Measurements from ENCODE around the gene MANF.
"Not testable (repeated sequence)": the region's sequence is repeated elsewhere in the genome, so short reads cannot be mapped to it uniquely, and the experiment has no call there.

The MANF gene

GRCh38 chr3:51358981-51359380, 26.1 kb upstream of the MANF start:
- no peak for ATAC-seq
- DNase-seq (ENCODE audit: low spot score in 2 of 2): no peak
- H3K9me3 Mint-ChIP-seq: no peaks in the 10 kb centered on the region
- H3K27ac Mint-ChIP-seq: no peak overlapping the region
- no peaks in the 10 kb centered on the region for H3K4me1 Mint-ChIP-seq
- no peak overlapping the region for H3K4me3 Mint-ChIP-seq
- no peaks in the 10 kb centered on the region for H3K36me3 Mint-ChIP-seq

GRCh38 chr3:51360806-51361205, 24.3 kb upstream of the MANF start:
- no peak for DNase-seq (ENCODE audit: low spot score in 2 of 2)
- no peaks in the 10 kb centered on the region for H3K36me3 Mint-ChIP-seq
- no peak overlapping the region for H3K27ac Mint-ChIP-seq
- no peak for ATAC-seq
- no peak overlapping the region for H3K4me3 Mint-ChIP-seq
- H3K4me1 Mint-ChIP-seq: no peaks in the 10 kb centered on the region
- no peaks in the 10 kb centered on the region for H3K9me3 Mint-ChIP-seq

- Mint-ChIP-seq H3K27ac (no peak overlapping the region), H3K36me3 (no peaks in the 10 kb centered on the region), H3K4me3 (no peak overlapping the region), H3K4me1 (no peaks in the 10 kb centered on the region), H3K9me3 (no peaks in the 10 kb centered on the region)
- DNase-seq (ENCODE audit: low spot score in 2 of 2): no peak
- no peak for ATAC-seq
Observed at GRCh38 chr3:51361746-51362145, 23.3 kb upstream of the MANF start.

DNA sequence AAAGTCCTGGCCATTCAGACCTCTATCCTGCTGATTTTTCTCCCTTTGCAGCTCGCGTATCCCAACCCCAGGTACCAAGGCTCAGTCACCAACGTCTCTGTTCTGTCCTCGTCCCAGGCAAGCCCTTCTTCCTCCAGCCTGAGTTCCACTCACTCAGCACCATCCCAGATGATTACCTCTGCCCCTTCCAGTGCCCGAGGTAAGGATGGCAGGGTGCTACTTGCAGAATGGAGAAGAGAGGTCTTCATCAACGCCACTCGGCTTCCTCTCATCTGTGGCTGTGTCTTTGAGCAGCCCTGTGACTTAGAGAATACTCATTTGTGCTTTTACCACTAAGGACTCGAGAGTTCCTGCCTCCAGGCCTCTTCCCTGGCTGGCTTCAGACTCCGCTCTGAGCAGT, 22.6 kb upstream of the MANF start:
- H3K27ac Mint-ChIP-seq: no peak overlapping the region
- ATAC-seq: no peak
- H3K4me1 Mint-ChIP-seq: no peaks in the 10 kb centered on the region
- no peak for DNase-seq (ENCODE audit: low spot score in 2 of 2)
- no peaks in the 10 kb centered on the region for H3K36me3 Mint-ChIP-seq
- H3K4me3 Mint-ChIP-seq: no peak overlapping the region
- H3K9me3 Mint-ChIP-seq: no peaks in the 10 kb centered on the region

DNA sequence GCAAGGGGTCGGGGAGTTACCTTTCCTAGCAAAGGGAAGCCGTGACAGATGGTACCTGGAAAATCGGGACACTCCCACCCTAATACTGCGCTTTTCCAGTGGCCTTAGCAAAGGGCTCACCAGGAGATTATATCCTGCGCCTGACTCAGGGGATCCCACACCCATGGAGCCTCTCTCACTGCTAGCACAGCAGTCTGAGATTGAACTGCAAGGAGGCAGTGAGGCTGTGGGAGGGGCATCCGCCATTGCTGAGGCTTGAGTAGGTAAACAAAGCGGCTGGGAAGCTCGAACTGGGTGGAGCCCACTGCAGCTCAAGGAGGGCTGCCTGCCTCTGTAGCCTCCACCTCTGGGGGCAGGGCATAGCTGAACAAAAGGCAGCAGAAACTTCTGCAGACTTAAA, 16.8 kb upstream of the MANF start:
- H3K27ac Mint-ChIP-seq; ATAC-seq; H3K4me3 Mint-ChIP-seq; H3K4me1 Mint-ChIP-seq; H3K9me3 Mint-ChIP-seq; H3K36me3 Mint-ChIP-seq; DNase-seq (ENCODE audit: low spot score in 2 of 2): not testable (repeated sequence)

DNA sequence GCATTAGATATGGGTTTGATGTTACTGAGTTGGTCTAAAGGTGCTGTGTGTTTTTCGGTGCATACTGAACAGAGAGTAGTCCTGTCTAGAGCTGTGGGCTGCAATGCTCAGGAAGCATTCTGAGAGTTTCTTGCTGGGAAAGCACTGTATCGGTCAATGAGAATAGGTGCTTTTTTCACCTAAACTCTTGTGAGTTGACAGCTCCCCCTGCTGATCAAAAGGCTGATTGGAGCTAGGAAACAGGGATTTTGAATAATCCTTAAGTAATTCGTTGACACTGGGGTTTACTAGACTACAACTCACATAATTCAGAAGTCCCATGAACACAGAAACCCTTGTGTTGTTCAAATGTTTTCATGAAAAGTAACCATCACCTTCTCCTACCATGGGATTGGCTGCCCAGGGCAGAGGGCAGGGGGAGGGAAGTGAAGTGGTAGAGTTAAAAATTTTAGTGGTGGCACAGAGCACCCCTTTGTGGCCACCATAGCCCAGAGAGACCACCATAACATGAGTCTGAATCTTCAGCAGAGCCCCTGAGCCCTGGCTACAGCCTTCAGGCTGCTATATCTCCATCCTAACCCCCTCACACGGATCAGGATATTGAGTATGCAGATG, 13.0 kb upstream of the MANF start:
- no peaks in the 10 kb centered on the region for H3K36me3 Mint-ChIP-seq
- H3K4me3 Mint-ChIP-seq: no peak overlapping the region
- DNase-seq (ENCODE audit: low spot score in 2 of 2) (peak in 1 of 2 donors; percentile 72), ATAC-seq (peak; percentile 53)
- no peak overlapping the region for H3K27ac Mint-ChIP-seq
- no peaks in the 10 kb centered on the region for H3K4me1 Mint-ChIP-seq
- no peaks in the 10 kb centered on the region for H3K9me3 Mint-ChIP-seq

DNA sequence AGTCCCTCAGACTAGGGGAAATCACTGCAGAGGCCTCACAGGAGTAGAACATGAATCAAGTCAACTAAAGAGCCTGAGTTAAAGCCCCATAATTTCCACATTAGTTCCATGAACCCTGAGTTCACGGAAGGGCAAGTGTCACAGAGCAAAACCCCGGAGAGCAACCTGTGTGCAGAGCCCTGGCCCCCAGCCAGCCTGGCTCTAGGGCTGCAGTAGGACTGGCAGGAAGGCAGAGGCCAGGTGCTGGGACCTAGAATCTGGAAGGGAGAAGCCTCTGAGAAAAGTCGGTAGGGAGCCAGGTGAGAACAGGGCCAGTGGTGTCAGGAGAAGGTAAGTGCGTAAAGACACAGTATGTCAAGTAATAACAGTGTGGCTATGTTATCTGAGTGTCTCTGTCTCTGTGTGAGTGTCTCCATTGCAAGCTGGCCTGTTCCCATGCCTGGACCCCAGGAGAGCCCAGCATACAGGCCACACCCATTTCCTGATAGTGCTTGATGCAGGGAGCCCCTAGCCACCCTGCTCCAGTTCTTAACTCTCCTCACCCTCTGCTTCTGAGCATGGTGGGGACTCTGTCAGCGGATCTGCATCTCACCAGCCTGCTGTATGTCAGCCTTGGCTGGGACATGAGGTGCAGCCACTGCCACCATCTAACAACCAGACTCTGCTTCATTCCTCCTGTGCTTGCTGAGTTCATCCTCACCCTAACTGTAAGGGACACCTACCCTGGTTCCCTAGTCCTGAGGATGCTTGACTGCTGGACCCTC, 11.3 kb upstream of the MANF start:
- ATAC-seq (no peak), DNase-seq (ENCODE audit: low spot score in 2 of 2) (no peak)
- Mint-ChIP-seq H3K27ac (no peak overlapping the region), H3K9me3 (no peaks in the 10 kb centered on the region), H3K4me1 (no peaks in the 10 kb centered on the region), H3K4me3 (no peak overlapping the region), H3K36me3 (no peaks in the 10 kb centered on the region)

- H3K27ac Mint-ChIP-seq: no peak overlapping the region
- no peaks in the 10 kb centered on the region for H3K4me1 Mint-ChIP-seq
- no peaks in the 10 kb centered on the region for H3K36me3 Mint-ChIP-seq
- H3K4me3 Mint-ChIP-seq: no peak overlapping the region
- DNase-seq (ENCODE audit: low spot score in 2 of 2) (no peak), ATAC-seq (no peak)
- H3K9me3 Mint-ChIP-seq: no peaks in the 10 kb centered on the region
Observed at GRCh38 chr3:51374456-51374855, 10.6 kb upstream of the MANF start.

- no peaks in the 10 kb centered on the region for H3K9me3 Mint-ChIP-seq
- H3K36me3 Mint-ChIP-seq: no peaks in the 10 kb centered on the region
- no peak overlapping the region for H3K27ac Mint-ChIP-seq
- DNase-seq (ENCODE audit: low spot score in 2 of 2) (no peak), ATAC-seq (no peak)
- no peak overlapping the region for H3K4me3 Mint-ChIP-seq
- no peaks in the 10 kb centered on the region for H3K4me1 Mint-ChIP-seq
Observed at GRCh38 chr3:51375136-51375535, 10.0 kb upstream of the MANF start.

DNA sequence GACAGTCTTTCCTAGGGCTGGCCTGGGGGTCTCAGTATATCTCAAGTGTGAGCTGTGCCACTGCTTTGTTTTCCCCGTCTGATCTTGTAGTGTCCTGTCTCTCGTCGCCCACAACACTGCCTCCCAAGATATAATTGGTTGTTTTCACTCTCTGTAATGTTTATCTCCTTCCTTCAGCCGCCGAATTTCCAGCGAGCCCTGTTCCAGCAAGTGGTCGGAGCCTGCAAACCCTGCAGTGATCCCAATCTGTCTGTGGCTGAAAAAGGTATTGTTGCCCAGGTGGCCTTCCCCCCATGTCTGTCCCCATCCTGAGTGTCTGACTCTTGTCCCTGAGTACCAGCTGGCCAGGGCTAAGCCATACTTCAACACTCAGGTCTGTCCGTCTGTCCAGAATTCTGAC, 9.5 kb upstream of the MANF start:
- no peaks in the 10 kb centered on the region for H3K4me1 Mint-ChIP-seq
- H3K9me3 Mint-ChIP-seq: no peaks in the 10 kb centered on the region
- no peaks in the 10 kb centered on the region for H3K36me3 Mint-ChIP-seq
- no peak overlapping the region for H3K4me3 Mint-ChIP-seq
- H3K27ac Mint-ChIP-seq: no peak overlapping the region
- DNase-seq (ENCODE audit: low spot score in 2 of 2) (no peak), ATAC-seq (no peak)

DNA sequence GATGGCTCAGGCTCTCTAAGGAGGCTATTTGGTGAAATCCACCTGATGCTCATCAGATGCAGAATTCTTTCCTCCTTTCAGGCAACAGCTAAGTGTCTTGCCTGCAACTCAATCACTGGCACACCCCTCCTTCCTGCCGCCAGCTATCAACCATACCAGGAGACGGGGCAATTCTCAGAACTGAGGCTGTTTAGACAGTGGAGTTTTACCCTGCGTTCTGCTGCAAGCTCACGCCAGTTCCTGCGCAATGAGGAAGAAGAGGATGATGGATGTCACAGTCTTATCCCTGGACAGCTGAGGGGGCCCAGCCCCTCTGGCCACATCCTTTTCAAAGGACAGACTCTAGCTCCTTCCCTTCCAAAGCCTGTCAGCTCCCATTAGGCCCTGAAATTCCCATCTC, 7.0 kb upstream of the MANF start:
- DNase-seq (ENCODE audit: low spot score in 2 of 2): no peak
- H3K4me1 Mint-ChIP-seq: peaks cover under 1% of the 10 kb centered on the region
- no peak overlapping the region for H3K27ac Mint-ChIP-seq
- ATAC-seq: no peak
- H3K4me3 Mint-ChIP-seq: no peak overlapping the region
- H3K36me3 Mint-ChIP-seq: no peaks in the 10 kb centered on the region
- H3K9me3 Mint-ChIP-seq: no peaks in the 10 kb centered on the region

- DNase-seq (ENCODE audit: low spot score in 2 of 2) (no peak), ATAC-seq (no peak)
- Mint-ChIP-seq H3K36me3 (peaks cover 6% of the 10 kb centered on the region), H3K4me1 (peaks cover 8% of the 10 kb centered on the region), H3K27ac (no peak overlapping the region), H3K9me3 (no peaks in the 10 kb centered on the region), H3K4me3 (no peak overlapping the region)
Observed at GRCh38 chr3:51378726-51379125, 6.4 kb upstream of the MANF start.

DNA sequence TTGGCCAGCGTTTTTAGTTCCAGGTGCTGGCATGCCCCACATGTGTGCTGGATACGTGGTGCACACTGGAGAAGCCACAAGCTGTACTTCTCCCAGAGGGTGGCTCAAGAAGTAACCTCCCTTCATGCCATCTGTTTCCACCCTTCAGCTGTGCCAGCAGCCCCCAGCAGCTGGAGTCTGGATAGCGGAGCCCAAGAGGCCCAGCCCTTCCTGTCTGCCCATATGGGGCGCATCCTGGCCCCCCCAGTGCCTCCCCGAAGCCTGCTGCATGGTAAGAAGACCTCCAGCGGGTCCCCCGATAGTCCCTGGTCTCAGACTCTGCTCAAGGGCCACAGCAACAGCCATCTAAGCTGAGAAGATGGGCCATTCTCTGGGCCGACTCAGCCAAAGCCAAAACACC, 5.8 kb upstream of the MANF start:
- no peak overlapping the region for H3K4me3 Mint-ChIP-seq
- peaks cover 11% of the 10 kb centered on the region for H3K36me3 Mint-ChIP-seq
- no peak overlapping the region for H3K27ac Mint-ChIP-seq
- no peak for DNase-seq (ENCODE audit: low spot score in 2 of 2)
- H3K9me3 Mint-ChIP-seq: no peaks in the 10 kb centered on the region
- peaks cover 13% of the 10 kb centered on the region for H3K4me1 Mint-ChIP-seq
- no peak for ATAC-seq

GRCh38 chr3:51379746-51380455, 5.2 kb upstream of the MANF start:
- Mint-ChIP-seq H3K27ac (no peak overlapping the region), H3K4me1 (peaks cover 13% of the 10 kb centered on the region), H3K36me3 (peaks cover 17% of the 10 kb centered on the region), H3K4me3 (no peak overlapping the region), H3K9me3 (no peaks in the 10 kb centered on the region)
- ATAC-seq (no peak), DNase-seq (ENCODE audit: low spot score in 2 of 2) (no peak)

GRCh38 chr3:51380601-51381332, 4.3 kb upstream of the MANF start:
- ATAC-seq (no peak), DNase-seq (ENCODE audit: low spot score in 2 of 2) (no peak)
- Mint-ChIP-seq H3K9me3 (no peaks in the 10 kb centered on the region), H3K4me1 (peaks cover 16% of the 10 kb centered on the region), H3K27ac (no peak overlapping the region), H3K36me3 (peaks cover 26% of the 10 kb centered on the region), H3K4me3 (no peak overlapping the region)
